GM23248 (cell line): ENCODE measurements around the gene ANKRD11. TPM values are rescaled to one million over a fixed set of nuclear protein-coding genes. Genes with fewer than 3 reads are reported as not detected.
"Not testable (repeated sequence)": the region's sequence is repeated elsewhere in the genome, so short reads cannot be mapped to it uniquely, and the experiment has no call there.

Experiments
- DNase-seq: peaks from one replicate; pipeline ENCODE4 v3.0.0-alpha.2; 2015
- H2AFZ ChIP-seq: fragments of 200-600 bp; sonication (generic); 2 replicates; pipeline ENCODE4 v1.6.1; 2016; ENCODE audit warnings: antibody characterized with exemption
- H3F3A ChIP-seq: fragments of 200-600 bp; sonication (generic); 2 replicates; pipeline ENCODE4 v1.6.1; 2016; ENCODE audit warnings: mild to moderate bottlenecking, antibody characterized with exemption, mixed run types; ENCODE audit not compliant: insufficient read depth
- H3K27ac ChIP-seq: fragments of 200-600 bp; sonication (generic); 2 replicates; pipeline ENCODE4 v1.5.1; 2016; ENCODE audit warnings: mild to moderate bottlenecking
- H3K27me3 ChIP-seq: fragments of 200-600 bp; sonication (generic); replicated peaks from 2 replicates; pipeline ENCODE4 v1.6.1; 2016; ENCODE audit warnings: mild to moderate bottlenecking; ENCODE audit not compliant: insufficient read depth
- H3K36me3 ChIP-seq: fragments of 200-600 bp; sonication (generic); 2 replicates; pipeline ENCODE4 v1.6.1; 2016; ENCODE audit warnings: low read depth, mild to moderate bottlenecking
- H3K4me1 ChIP-seq: fragments of 200-600 bp; sonication (generic); 2 replicates; pipeline ENCODE4 v1.6.1; 2016; ENCODE audit warnings: mild to moderate bottlenecking; ENCODE audit not compliant: insufficient read depth
- H3K4me2 ChIP-seq: fragments of 200-600 bp; sonication (generic); one replicate; pipeline ENCODE4 v1.6.1; 2016; ENCODE audit warnings: mild to moderate bottlenecking; ENCODE audit not compliant: unreplicated experiment
- H3K4me3 ChIP-seq: fragments of 200-600 bp; sonication (generic); 2 replicates; pipeline ENCODE4 v1.5.1; 2016; ENCODE audit warnings: mild to moderate bottlenecking
- H3K79me2 ChIP-seq: fragments of 200-600 bp; sonication (generic); 2 replicates; pipeline ENCODE4 v1.6.1; 2016; ENCODE audit warnings: mild to moderate bottlenecking; ENCODE audit not compliant: insufficient read depth
- H3K9ac ChIP-seq: fragments of 200-600 bp; sonication (generic); 2 replicates; pipeline ENCODE4 v1.6.1; 2016; ENCODE audit warnings: mild to moderate bottlenecking
- H3K9me2 ChIP-seq: fragments of 200-600 bp; sonication (generic); 2 replicates; pipeline ENCODE4 v1.6.1; 2016; ENCODE audit warnings: mixed run types, mild to moderate bottlenecking, moderate library complexity; ENCODE audit not compliant: insufficient read depth
- H3K9me3 ChIP-seq: fragments of 200-600 bp; sonication (generic); one replicate; pipeline ENCODE4 v1.6.1; 2017; ENCODE audit warnings: low read depth
- H4K20me1 ChIP-seq: fragments of 200-600 bp; sonication (generic); 2 replicates; pipeline ENCODE4 v1.6.0; 2016; ENCODE audit not compliant: insufficient read depth
- EZH2 ChIP-seq: fragments of 200-600 bp; sonication (generic); IDR thresholded peaks from 2 replicates; pipeline ENCODE4 v1.6.1; 2018; ENCODE audit warnings: antibody characterized with exemption, mild to moderate bottlenecking; ENCODE audit not compliant: insufficient read depth, poor library complexity, severe bottlenecking
- EZH2phosphoT487 ChIP-seq: fragments of 200-600 bp; sonication (generic); IDR thresholded peaks from 2 replicates; pipeline ENCODE4 v1.6.1; 2018; ENCODE audit warnings: antibody characterized with exemption, moderate library complexity, mild to moderate bottlenecking, low read depth; ENCODE audit not compliant: insufficient read depth
- WGBS, 2 experiments: methylation state at CpG; one replicate each; pipeline ENCODE4 v1.1.6; 2015 to 2017; ENCODE audit warnings: low lambda C conversion rate in 2 of 2, low coverage in 1 of 2; ENCODE audit errors: missing lambda C conversion rate in 2 of 2; 5-methylcytosine and 5-hydroxymethylcytosine counted together
- in situ Hi-C: fragments of 300-500 bp; cut with MboI; formaldehyde crosslinking; loops from 2 replicates; pipeline ENCODE4 v1.15.0; 2020
- polyA plus RNA-seq: library from polyadenylated mRNA; unstranded; fragments of >200 nt; fragmentation: Nextera tagmentation; extraction: Ambion mirVana; gene quantifications from 2 replicates; pipeline ENCODE4 v1.2.1, GENCODE V29; 2016
- total RNA-seq: library from RNA; depleted of rRNA; stranded (reverse); fragments of >200 nt; shearing (Covaris generic); gene quantifications from 2 replicates; pipeline ENCODE4 v1.2.3, GENCODE V29; 2014

Gene ANKRD11
- total and polyA plus RNA-seq, 2 experiments from 2014 or later: 39.3 to 84.7 TPM

DNA sequence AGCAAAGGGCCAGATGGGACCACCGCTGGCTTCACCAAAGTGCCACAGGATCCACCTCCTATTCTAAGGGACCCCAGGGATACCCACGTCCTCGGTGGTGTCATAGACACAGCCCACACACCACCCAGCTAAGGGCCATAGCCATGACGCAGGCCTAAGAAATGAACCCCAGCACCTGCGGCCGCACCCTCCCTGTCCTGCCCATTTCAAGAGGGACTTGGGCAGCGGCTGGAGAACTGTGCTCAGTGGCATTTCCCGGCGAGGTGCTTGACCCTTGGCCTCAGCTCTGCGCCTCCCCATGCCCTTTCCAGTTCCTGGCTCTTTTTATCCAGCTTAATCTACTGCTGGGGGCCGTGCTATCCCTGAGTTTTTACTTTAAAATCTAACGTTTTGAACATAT lies 245.6 kb downstream of the ANKRD11 start:
- Histone ChIP-seq H3K27me3 (no peaks in the 10 kb centered on the region), H3K79me2 (peaks cover 5% of the 10 kb centered on the region; the same call in 1 of the 2 replicates), H3K9ac (no peak overlapping the region), H3K9me3 (no peaks in the 10 kb centered on the region), H3K4me2 (no peak overlapping the region), H3F3A (peaks cover 10% of the 10 kb centered on the region), H3K4me3 (no peak overlapping the region), H3K4me1 (no peaks in the 10 kb centered on the region), H4K20me1 (no peaks in the 10 kb centered on the region), H3K36me3 (no peaks in the 10 kb centered on the region), H2AFZ (no peak overlapping the region), H3K9me2 (no peaks in the 10 kb centered on the region), H3K27ac (no peak overlapping the region)
- TF ChIP-seq EZH2phosphoT487: no peak
- TF ChIP-seq EZH2: no peak
- in situ Hi-C loops: no loop called here
- no peak for DNase-seq
- WGBS, 2 experiments: 61 to 68% methylated on average over 12 of the region's 12 CpGs

DNA sequence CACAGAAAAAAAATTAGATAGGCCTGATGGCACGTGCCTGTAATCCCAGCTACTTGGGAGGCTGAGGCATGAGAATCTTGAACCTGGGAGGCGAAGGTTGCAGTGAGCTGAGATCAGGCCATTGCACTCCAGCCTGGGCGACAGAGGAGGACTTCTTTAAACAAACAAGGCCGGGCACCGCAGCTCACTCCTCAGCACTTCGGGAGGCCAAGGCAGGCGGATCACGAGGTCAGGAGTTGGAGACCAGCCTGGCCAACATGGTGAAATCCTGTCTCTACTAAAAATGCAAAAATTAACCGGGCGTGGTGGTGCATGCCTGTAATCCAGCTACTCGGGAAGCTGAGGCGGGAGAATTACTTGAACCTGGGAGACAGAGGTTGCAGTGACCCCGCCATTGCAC lies 246.1 kb downstream of the ANKRD11 start:
- H3K4me2 ChIP-seq, H3K4me3 ChIP-seq, H3K4me1 ChIP-seq, H3K79me2 ChIP-seq, H3K27ac ChIP-seq, H3K9ac ChIP-seq, H4K20me1 ChIP-seq, DNase-seq, H3K27me3 ChIP-seq, in situ Hi-C loops, H3K36me3 ChIP-seq, H3K9me3 ChIP-seq, H2AFZ ChIP-seq, H3K9me2 ChIP-seq: not testable (repeated sequence)
- peaks cover 12% of the 10 kb centered on the region for H3F3A ChIP-seq
- 55 to 60% methylated on average over 13 of the region's 13 CpGs for WGBS, 2 experiments

DNA sequence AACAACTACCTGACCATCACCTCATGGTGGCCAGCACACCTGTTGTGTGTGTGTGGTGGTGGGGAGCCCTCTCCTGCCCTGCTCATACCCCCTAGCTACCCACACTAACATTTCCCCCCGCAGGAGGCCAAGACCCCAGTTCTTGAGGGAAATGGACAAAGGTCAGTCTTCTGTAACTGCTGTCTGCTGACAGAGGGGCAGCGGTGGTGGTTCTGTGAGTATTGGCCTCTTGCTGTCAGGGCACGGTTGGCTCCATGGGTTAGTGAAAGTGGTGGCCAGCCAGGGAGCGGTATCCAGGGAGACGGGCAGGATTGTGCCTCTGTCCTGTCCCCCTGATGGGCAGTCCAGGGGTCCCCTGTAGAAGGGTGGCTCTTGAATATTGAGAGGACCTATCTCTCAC lies 246.7 kb downstream of the ANKRD11 start:
- TF ChIP-seq EZH2 (no peak), EZH2phosphoT487 (no peak)
- Histone ChIP-seq H3K27me3 (no peaks in the 10 kb centered on the region), H3K4me3 (no peak overlapping the region), H3K4me2 (no peak overlapping the region), H2AFZ (no peak overlapping the region), H3K9me3 (no peaks in the 10 kb centered on the region), H4K20me1 (no peaks in the 10 kb centered on the region), H3K36me3 (no peaks in the 10 kb centered on the region), H3K27ac (no peak overlapping the region), H3F3A (peaks cover 12% of the 10 kb centered on the region), H3K9me2 (no peaks in the 10 kb centered on the region), H3K79me2 (peaks cover 5% of the 10 kb centered on the region; the same call in 1 of the 2 replicates), H3K9ac (no peak overlapping the region), H3K4me1 (no peaks in the 10 kb centered on the region)
- in situ Hi-C loops: no loop called here
- no peak for DNase-seq
- WGBS, 2 experiments: 55 to 57% methylated on average over 5 of the region's 5 CpGs

DNA sequence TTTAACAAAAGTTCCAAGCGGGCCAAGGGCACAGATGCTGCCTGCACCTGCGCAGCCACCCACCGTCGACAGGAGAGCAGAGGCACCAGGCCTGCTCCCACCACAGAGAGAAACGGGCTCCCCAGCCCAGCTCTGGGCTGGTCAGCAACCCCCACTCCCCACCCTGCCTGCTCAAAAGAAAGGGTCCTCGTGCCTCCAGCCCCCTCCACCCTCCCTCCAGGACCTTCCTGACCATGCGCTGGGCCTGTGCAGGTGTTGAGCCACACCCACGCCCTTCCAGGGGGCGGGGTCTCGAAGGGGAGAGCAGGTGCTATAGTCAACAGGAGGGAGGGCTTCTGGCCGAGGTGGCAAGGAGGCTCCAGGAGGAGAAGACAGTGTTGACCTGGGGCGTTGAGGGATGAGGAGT lies 247.6 kb downstream of the ANKRD11 start:
- no peak overlapping the region for H3K4me2 ChIP-seq
- no peaks in the 10 kb centered on the region for H3K9me3 ChIP-seq
- no peaks in the 10 kb centered on the region for H3K9me2 ChIP-seq
- peaks cover 12% of the 10 kb centered on the region for H3F3A ChIP-seq
- no peak overlapping the region for H3K27ac ChIP-seq
- no peak for DNase-seq
- no peaks in the 10 kb centered on the region for H3K36me3 ChIP-seq
- H3K27me3 ChIP-seq: no peaks in the 10 kb centered on the region
- peaks cover 5% of the 10 kb centered on the region; the same call in 1 of the 2 replicates for H3K79me2 ChIP-seq
- no peaks in the 10 kb centered on the region for H4K20me1 ChIP-seq
- in situ Hi-C loops: no loop called here
- TF ChIP-seq EZH2phosphoT487 (no peak), EZH2 (no peak)
- no peak overlapping the region for H2AFZ ChIP-seq
- H3K4me1 ChIP-seq: no peaks in the 10 kb centered on the region
- no peak overlapping the region for H3K9ac ChIP-seq
- no peak overlapping the region for H3K4me3 ChIP-seq
- 55 to 57% methylated on average over 11 to 12 of the region's 12 CpGs for WGBS, 2 experiments
